ACHN (cell line): Measurements from ENCODE around the gene HMOX2.

Experiments used
- DNase-seq: peaks from one replicate; pipeline ENCODE4 v3.0.0-alpha.2; 2015
- in situ Hi-C: cut with HindIII; loops from 2 replicates; pipeline ENCODE4 v1.10.0; 2017; ENCODE audit warnings: low sequenced_read_pairs, low pct_ligation_motif_present, low pct_unique_long_range_greater_than_20kb

HMOX2 gene

DNA sequence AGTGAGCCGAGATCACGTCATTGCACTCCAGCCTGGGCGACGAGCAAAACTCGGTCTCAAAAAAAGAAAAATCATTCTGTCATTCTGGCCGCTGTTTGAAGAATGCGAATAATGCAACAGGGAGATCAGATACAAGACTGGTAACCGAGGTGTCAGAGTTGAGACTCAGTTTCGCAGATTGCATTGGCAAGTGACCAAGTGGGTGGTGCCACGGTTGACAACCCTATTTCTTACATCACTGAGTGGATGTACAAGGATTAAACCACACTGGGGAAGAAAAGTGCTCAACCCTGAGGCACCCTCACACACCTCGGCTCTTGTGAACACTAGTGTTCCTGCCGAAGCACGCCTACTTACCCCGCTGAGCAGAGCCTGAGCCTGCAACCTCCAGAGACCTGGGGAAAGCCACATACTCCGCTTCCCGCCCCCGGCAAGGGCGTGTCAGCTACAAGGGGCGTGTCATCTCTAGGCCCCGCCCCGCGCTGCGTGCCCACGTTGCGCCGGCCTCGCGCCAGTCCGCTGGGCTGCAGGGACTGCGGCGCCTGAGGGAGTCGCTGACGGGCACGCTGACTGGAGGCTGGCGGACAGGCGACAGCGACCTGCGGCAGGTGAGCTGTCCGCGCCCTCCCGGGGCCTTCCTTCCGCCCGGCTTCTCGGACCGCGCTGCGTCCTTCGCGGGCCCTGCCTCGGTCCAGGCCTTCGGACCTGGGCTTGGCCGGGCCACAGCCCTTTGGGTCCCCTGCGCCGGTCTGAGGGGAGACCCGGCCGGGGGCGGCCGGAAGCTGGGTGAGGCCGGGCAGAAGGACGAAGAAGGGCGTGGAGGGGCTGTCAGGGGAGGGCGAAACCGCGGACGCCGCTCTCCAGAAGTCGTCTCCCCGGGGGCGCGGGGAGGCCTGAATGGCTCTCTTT lies at the start of gene HMOX2:
HMOX2 (plus strand) TSS at position 519 of the 909 bp plus-strand sequence. CDS start 29,127 bp downstream, outside the sequence.
- DNase-seq, result peak; percentile 95
- in situ Hi-C loops, result no loop called here

GRCh38 chr16:4426722-4427372 lies 49.4 kb upstream of the HMOX2 start:
- in situ Hi-C loops, result no loop called here
- no peak for DNase-seq

GRCh38 chr16:4428500-4428899 lies 47.7 kb upstream of the HMOX2 start:
- DNase-seq, result no peak
- in situ Hi-C loops, result no loop called here

- DNase-seq, result no peak
- in situ Hi-C loops, result no loop called here
Observed at GRCh38 chr16:4431023-4431422, 45.2 kb upstream of the HMOX2 start.

DNA sequence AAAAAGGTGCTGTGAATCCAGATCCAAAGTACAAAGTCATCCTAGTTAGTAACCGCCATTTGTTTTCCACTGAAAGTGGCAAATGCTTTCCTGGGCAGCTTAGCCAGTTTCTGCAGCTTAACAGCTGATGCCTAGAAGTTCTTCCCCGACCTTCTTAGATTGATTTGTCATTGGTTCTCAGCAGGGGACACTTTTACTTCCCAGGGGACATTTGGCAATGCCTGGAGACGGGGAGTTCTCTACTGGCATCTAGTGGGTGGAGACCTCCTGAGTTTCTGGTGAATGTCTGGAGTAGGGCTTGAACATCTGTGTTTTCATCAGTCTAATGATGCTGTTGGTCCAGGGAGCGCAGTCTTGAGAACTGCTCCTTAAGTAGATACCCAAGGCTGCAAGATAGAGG lies 43.0 kb upstream of the HMOX2 start:
- DNase-seq, result no peak
- in situ Hi-C loops, result no loop called here

DNA sequence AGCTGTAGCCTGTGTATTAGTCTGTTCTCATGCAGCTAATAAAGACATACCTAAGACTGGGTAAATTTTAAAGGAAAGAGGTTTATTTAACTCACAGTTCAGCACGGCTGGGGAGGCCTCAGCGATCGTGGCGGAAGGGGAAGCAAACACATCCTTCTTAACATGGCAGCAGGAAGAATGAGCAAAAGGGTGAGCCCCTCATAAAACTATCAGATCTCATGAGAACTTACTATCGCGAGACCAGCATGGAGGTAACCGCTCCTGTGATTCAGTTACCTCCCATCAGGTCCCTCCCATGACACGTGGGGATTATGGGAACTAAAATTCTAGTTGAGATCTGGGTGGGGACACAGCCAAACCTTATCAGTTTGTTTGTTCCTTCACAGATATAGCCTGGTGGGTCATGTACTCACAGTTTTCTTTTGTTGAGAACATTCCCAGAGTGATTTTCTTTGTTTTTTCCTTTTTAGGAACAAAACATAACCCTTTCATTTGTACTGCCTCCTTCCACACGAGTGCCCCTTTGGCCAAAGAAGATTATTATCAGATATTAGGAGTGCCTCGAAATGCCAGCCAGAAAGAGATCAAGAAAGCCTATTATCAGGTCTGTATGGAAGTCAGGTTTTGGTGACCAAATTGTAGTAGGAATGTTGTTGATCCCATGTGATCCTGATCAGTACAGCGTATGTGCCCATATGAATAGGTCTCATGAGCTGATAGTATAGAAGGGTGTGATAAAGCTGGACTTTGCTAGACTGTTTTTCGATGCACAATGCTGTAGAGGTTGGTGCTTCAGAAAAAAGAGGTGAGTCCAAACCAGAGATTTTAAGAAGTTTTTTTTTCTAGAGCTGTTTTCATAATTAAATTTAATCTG lies 42.0 kb upstream of the HMOX2 start:
- no peak for DNase-seq
- in situ Hi-C loops, result no loop called here

GRCh38 chr16:4435337-4436067 lies 40.7 kb upstream of the HMOX2 start:
- no peak for DNase-seq
- in situ Hi-C loops, result no loop called here

GRCh38 chr16:4437366-4437765 lies 38.8 kb upstream of the HMOX2 start:
- DNase-seq, result no peak
- in situ Hi-C loops, result no loop called here

DNA sequence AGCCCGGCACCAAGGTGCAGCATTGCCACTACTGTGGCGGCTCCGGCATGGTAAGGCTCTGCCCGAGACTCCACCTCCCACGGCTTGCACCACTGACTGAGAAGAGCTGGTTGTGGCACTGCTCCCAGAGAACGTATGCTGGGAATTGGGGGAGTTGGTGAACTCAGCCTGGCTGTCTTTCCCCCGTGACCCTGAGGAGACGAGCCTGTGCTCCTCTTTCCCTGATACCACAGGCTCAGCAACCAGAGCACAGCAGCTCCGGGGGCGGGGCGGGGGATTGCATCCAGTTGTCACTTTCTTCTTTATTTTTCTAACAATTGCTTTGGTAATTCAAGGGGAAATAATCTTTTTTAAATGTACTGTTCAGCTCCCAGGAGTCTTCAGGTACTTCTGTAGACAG lies 33.8 kb upstream of the HMOX2 start:
- no peak for DNase-seq
- in situ Hi-C loops, result no loop called here

GRCh38 chr16:4443271-4443670 lies 32.9 kb upstream of the HMOX2 start:
- DNase-seq, result no peak
- in situ Hi-C loops, result no loop called here

- no peak for DNase-seq
- in situ Hi-C loops, result no loop called here
Observed at GRCh38 chr16:4443986-4444385, 32.2 kb upstream of the HMOX2 start.

GRCh38 chr16:4450430-4450829 lies 25.8 kb upstream of the HMOX2 start:
- in situ Hi-C loops, result no loop called here
- no peak for DNase-seq

- no peak for DNase-seq
- in situ Hi-C loops, result no loop called here
Observed at GRCh38 chr16:4450931-4451519, 25.2 kb upstream of the HMOX2 start.

- no peak for DNase-seq
- in situ Hi-C loops, result no loop called here
Observed at GRCh38 chr16:4452674-4453073, 23.5 kb upstream of the HMOX2 start.

DNA sequence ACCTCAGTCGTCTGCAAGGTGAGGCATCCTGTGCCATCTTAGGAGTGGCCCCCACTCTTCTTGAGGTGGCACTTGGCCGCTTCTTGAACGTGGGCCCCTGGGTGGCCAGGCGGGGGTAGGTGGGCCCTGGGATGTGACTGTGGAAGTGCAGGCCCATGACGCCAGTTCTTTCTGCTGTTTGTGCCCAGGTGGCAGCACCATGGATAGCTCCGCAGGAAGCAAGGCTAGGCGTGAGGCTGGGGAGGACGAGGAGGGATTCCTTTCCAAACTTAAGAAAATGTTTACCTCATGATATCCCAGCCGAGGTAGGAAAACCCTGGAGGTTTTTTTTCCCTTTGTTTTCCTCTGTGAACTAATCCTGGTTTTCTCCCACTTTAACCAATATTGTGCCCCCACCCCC lies 21.6 kb upstream of the HMOX2 start:
- in situ Hi-C loops, result no loop called here
- DNase-seq, result no peak

DNA sequence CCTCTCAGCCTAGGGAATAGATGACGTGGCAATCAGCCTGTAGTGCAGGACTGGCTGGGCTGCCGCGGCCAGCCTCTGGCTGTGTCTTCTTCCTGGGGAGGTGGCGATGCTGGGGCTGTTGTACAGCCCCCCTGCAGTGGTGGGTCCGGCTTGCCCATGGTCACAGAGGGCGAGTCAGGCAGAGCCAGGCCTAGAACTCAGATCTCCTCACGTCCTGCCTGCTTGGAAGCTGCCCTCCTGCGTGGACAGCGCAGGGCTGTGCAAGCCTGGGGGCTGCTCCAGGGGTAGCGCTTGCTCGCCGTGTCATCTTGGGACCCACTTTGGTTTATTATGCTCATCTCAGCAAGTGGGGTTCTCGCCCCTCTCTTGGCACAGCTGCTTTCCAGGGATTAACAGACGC lies 21.1 kb upstream of the HMOX2 start:
- in situ Hi-C loops, result no loop called here
- DNase-seq, result no peak

DNA sequence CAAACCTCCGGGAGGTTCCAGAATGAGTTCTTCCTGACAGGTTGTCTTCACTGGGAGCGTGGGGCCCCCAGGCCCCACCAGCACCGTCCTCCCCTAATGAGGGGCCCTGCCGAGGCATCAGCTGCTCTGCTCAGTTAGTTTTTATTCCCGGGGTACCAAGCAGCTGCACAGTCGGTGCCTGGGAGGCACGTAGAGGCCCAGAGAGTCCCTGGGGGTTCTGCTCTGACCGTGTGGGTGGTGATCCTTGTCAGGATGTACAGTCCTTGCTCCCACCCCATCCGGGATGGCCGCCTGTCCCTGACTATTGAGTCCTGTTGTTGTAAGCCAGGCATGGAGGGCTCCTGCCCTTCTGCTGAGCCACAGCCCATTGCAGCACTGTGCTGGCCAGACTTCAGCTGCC lies 20.2 kb upstream of the HMOX2 start:
- in situ Hi-C loops, result no loop called here
- DNase-seq, result no peak

GRCh38 chr16:4460936-4461249 lies 15.3 kb upstream of the HMOX2 start:
- no peak for DNase-seq
- in situ Hi-C loops, result no loop called here
